NCI-H2171 treated with DMSO at 0.1 percent for 48 hours (cell line): ENCODE data around the gene RBM14.
"Not testable (repeated sequence)": the region's sequence is repeated elsewhere in the genome, so short reads cannot be mapped to it uniquely, and the experiment has no call there.

ENCODE experiments used
- DNase-seq: peaks from one replicate; lab custom pipeline; 2025; lab: John Stamatoyannopoulos, UW

Gene RBM14

GRCh38 chr11:66595245-66595904 lies 21.1 kb upstream of the RBM14 start:
- peak; percentile 15 for DNase-seq

DNA sequence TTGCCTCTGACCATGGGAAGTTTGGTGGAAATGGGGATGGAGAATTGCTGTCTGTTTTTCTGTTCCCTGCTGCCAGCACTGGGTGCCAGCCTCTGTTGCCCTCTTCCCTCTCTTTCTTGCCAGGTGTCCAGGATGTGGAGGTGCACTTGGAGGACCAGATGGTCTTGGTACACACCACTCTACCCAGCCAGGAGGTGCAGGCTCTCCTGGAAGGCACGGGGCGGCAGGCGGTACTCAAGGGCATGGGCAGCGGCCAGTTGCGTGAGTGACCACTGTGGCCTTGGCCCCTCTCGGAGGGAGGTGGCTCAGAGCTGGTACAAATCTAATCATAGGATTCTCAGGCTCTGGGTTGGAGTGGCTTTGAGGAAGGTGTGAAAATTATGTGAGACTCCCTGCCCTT lies 17.4 kb upstream of the RBM14 start:
- DNase-seq = no peak

- no peak for DNase-seq
These were observed 16.2 kb upstream of the RBM14 start for GRCh38 chr11:66600219-66600618.

GRCh38 chr11:66600631-66601233 lies 15.7 kb upstream of the RBM14 start:
- no peak for DNase-seq

DNA sequence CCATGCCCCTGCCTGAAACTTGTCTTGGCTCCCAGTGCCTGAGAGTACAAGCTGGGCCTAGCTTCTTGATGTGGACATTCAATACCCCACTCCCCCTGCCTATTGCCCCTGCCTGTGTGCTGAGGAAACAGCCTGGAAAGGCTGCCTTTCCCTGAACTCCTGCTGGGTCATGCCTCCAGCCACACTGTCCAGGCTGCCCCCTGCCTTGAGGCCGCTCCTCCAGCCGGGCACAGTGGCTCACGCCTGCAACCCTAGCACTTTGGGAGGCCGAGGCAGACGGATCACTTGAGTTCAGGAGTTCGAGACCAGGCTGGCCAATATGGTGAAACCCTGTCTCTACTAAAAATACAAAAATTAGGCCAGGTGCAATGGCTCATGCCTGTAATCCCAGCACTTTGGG lies 13.4 kb upstream of the RBM14 start:
- no peak for DNase-seq

GRCh38 chr11:66604155-66604554 lies 12.3 kb upstream of the RBM14 start:
- DNase-seq = no peak

- not testable (repeated sequence) for DNase-seq
These were observed 9.8 kb upstream of the RBM14 start for GRCh38 chr11:66606608-66607007.

- no peak for DNase-seq
These were observed 9.2 kb upstream of the RBM14 start for GRCh38 chr11:66607126-66607834.

DNA sequence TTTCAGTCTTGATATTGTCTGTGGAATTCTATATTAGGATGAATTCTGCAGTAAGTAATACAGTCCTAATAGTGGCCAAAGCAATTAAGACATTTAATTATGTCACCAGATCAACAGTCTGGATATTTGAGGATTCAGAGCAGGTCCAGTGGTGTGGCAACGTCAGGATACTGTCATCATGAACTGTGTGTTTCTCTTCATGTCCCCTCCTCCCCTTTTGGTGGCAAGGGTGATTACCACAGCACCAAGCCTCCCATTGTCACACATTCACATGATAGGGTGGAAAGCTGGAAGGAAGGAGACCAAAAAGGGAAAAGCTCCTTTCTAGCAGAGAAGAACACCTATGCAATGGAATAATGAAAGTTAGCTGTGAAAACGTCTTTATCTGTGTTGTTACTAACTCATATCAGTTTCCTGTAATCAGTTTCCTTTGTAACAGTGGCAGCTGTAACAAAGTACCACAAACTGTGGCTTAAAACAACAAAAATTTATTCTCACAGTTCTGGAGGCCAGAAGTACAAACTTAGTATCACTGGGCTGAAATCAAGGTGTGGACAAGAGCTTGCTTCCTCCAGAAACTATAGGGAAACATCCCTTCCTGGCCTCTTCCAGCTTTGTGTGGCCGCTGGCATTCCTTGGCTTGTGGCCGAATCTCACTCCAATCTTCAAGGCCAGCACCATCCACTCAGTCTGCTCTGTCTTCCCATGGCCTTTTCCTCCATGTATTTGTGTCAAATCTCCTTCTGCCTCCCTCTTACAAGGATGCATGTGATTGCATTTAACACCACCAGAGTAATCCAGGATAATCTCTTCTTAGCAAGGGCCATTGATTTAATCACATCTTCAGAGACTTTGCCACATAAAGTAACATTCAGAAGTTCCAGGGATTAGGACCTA lies 6.5 kb upstream of the RBM14 start:
- no peak for DNase-seq

GRCh38 chr11:66612458-66612857 lies 4.0 kb upstream of the RBM14 start:
- DNase-seq = no peak

- no peak for DNase-seq
These were observed 2.4 kb upstream of the RBM14 start for GRCh38 chr11:66614073-66614472.

DNA sequence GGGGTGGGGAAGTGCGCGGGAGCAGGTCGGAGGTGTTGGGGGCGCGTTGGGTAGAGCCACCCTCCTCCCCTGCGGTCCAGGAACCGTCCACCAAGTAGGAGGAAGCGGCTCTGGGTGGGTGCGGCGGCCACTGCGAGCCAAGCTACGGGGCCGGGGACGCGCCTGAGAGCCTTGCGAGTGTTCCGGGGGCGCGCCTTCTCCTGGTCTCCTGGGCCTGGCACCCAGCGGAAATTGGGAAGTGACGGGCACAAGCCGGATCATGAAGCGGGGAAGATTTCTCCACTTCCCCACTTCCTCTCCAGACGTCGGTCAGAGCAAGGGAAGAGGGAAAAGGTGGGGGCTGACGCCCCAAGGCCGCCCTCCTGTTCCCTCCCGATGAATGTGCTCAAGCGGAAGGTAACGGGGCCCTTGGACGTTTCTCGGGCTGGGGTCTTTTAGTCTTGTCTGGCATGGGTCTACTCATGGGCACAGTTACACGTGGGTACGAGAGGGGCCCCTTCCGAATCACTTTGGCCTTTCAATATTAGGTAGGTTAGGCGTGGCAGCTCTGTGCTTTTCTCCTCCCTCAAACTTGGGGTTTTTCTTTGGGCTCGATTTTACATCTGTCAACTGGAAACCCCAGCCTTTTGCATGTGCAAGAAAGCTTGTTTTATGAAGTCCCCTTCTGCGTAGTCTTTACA lies 865 bp downstream of the RBM14 start:
- no peak for DNase-seq

GRCh38 chr11:66619080-66619554 lies 2.7 kb downstream of the RBM14 start:
- DNase-seq = no peak

GRCh38 chr11:66624450-66624849 lies 8.0 kb downstream of the RBM14 start:
- DNase-seq = no peak

- DNase-seq = no peak
These were observed 8.8 kb downstream of the RBM14 start for GRCh38 chr11:66625041-66625751.

DNA sequence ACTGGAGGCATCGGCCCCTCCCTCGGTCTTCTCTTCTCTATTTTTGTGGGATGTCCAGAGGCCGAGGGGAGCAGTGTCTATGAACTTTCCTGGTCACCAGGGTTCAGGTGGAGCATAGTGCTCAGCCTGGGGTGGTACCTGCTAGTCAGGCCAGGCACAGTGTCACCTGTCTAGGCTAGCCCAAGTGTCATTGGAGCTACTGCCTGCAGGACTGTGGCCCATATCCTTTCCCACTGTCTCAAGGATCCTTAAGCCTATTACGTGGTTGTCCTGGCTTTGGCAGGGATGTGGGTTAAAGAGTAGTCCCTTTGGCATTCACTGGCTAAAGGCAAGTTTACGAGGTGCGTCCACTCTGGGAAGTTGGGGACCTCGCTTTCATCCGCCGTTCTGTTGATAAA lies 9.3 kb downstream of the RBM14 start:
- DNase-seq = no peak

- no peak for DNase-seq
These were observed 10.0 kb downstream of the RBM14 start for GRCh38 chr11:66626382-66626781.

GRCh38 chr11:66626926-66627325 lies 10.5 kb downstream of the RBM14 start:
- DNase-seq = no peak

GRCh38 chr11:66628061-66628603 lies 11.7 kb downstream of the RBM14 start:
- DNase-seq = no peak

DNA sequence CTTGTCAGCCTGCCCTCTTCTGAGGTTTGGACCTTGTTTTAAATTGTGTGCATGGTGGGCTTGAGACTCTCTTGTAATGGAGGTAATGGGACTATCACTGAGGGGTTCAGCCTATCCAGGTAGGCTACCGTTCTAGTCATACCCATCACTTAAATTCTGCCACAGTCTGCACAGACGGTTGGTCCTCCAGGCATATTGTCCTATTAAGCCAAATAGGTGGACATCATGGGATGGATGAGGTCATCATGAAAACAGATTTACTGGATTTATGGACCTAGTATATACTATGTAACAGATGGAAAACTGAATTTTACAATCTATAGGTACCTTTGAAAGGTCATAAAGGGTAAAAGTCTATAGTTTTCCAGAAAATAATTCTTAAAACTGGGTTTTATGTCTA lies 12.9 kb downstream of the RBM14 start:
- no peak for DNase-seq

DNA sequence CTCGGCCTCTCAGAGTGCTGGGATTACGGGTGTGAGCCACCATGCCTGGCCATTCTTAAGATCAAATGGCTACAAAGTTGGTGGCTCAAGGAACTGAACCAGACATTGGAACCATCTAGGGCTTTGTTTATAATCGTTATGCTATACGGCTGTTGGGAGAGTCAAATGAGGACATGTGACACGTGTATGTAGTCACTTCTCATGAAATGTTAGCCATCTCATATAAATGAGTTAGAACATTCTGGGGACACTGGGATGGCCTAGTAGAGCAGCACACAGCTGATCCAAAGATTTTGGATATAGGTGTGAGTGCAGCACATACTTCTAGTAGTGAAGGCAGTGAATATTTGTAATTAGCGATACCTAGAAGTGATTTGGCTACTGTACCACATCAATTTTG lies 15.5 kb downstream of the RBM14 start:
- DNase-seq = no peak
